Breast epithelium (tissue), 3 donors: ENCODE measurements around the gene HCK.
"Not testable (repeated sequence)": the region's sequence is repeated elsewhere in the genome, so short reads cannot be mapped to it uniquely, and the experiment has no call there.

Source experiments
- POLR2A ChIP-seq: fragments of 450-650 bp; IDR thresholded peaks from one replicate; pipeline ENCODE4 v1.6.1; 2016; ENCODE audit warnings: antibody characterized with exemption, mild to moderate bottlenecking, moderate library complexity
- TF ChIP-seq, protein P1 (sequence below), 3 donors: fragments of 450-650 bp; IDR thresholded peaks; one replicate each; pipeline ENCODE4 v1.5.1; 2016 to 2017; ENCODE audit warnings: antibody characterized with exemption in 3 of 3, mild to moderate bottlenecking in 3 of 3, moderate library complexity in 3 of 3

DNA sequence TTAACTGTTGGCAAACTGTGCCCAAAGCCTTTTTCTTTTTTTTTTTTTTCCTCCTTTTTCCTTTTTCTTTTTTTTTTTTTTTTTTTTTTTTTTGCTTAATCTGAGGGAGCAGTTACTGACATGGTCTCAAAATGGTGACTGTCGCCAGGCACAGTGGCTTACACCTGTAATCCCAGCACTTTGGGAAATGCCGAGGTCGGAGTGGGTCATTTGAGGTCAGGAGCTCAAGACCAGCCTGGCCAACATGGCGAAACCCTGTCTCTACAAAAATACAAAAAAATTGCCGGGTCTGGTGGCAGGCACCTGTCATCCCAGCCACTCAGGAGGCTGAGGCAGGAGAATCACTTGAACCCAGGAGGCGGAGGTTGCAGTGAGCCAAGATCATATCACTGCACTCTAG, 64.8 kb downstream of the HCK start:
- TF ChIP-seq, protein P1, sequence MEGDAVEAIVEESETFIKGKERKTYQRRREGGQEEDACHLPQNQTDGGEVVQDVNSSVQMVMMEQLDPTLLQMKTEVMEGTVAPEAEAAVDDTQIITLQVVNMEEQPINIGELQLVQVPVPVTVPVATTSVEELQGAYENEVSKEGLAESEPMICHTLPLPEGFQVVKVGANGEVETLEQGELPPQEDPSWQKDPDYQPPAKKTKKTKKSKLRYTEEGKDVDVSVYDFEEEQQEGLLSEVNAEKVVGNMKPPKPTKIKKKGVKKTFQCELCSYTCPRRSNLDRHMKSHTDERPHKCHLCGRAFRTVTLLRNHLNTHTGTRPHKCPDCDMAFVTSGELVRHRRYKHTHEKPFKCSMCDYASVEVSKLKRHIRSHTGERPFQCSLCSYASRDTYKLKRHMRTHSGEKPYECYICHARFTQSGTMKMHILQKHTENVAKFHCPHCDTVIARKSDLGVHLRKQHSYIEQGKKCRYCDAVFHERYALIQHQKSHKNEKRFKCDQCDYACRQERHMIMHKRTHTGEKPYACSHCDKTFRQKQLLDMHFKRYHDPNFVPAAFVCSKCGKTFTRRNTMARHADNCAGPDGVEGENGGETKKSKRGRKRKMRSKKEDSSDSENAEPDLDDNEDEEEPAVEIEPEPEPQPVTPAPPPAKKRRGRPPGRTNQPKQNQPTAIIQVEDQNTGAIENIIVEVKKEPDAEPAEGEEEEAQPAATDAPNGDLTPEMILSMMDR (IDR thresholded peaks at IDR 0.05) = not testable (repeated sequence)
- not testable (repeated sequence) for TF ChIP-seq POLR2A
